ENCODE measurements around the gene ERMAP.
"Not testable (repeated sequence)": the region's sequence is repeated elsewhere in the genome, so short reads cannot be mapped to it uniquely, and the experiment has no call there.

Gene ERMAP

GRCh38 chr1:42814815-42815214 lies 2.1 kb upstream of the ERMAP start:
- not testable (repeated sequence) for H3K9ac ChIP-seq (ENCODE audit: low read depth, low read length); H3K27me3 ChIP-seq (ENCODE audit: control insufficient read depth, insufficient read depth, low read length); H3K36me3 ChIP-seq (ENCODE audit: insufficient read depth, low read length); H3K4me2 ChIP-seq (ENCODE audit: low read length); H3K4me3 ChIP-seq (ENCODE audit: low read length); H3K9me3 ChIP-seq (replicated peaks; ENCODE audit: low read length)
- peaks cover 16% of the 10 kb centered on the region for H3K4me1 ChIP-seq (ENCODE audit: control insufficient read depth, insufficient read depth, low read length)

- Histone ChIP-seq H3K4me1 (ENCODE audit: control insufficient read depth, insufficient read depth, low read length) (peaks cover 16% of the 10 kb centered on the region), H3K9me3 (replicated peaks; ENCODE audit: low read length) (no peaks in the 10 kb centered on the region), H3K4me3 (ENCODE audit: low read length) (peak overlapping the region; percentile 99), H3K9ac (ENCODE audit: low read depth, low read length) (peak overlapping the region; percentile 99), H3K36me3 (ENCODE audit: insufficient read depth, low read length) (no peaks in the 10 kb centered on the region), H3K27me3 (ENCODE audit: control insufficient read depth, insufficient read depth, low read length) (no peaks in the 10 kb centered on the region), H3K4me2 (ENCODE audit: low read length) (peak overlapping the region; percentile 94)
Observed at GRCh38 chr1:42815941-42816584, 859 bp upstream of the ERMAP start.

GRCh38 chr1:42817440-42817767 lies 482 bp downstream of the ERMAP start:
- peak overlapping the region; percentile 84 for H3K4me2 ChIP-seq (ENCODE audit: low read length)
- no peaks in the 10 kb centered on the region for H3K9me3 ChIP-seq (replicated peaks; ENCODE audit: low read length)
- H3K4me3 ChIP-seq (ENCODE audit: low read length) = peak overlapping the region; percentile 99
- peaks cover 16% of the 10 kb centered on the region for H3K4me1 ChIP-seq (ENCODE audit: control insufficient read depth, insufficient read depth, low read length)
- H3K27me3 ChIP-seq (ENCODE audit: control insufficient read depth, insufficient read depth, low read length) = no peaks in the 10 kb centered on the region
- no peaks in the 10 kb centered on the region for H3K36me3 ChIP-seq (ENCODE audit: insufficient read depth, low read length)
- peak overlapping the region; percentile 99 for H3K9ac ChIP-seq (ENCODE audit: low read depth, low read length)

GRCh38 chr1:42817976-42818375 lies 1.1 kb downstream of the ERMAP start:
- Histone ChIP-seq H3K36me3 (ENCODE audit: insufficient read depth, low read length) (no peaks in the 10 kb centered on the region), H3K27me3 (ENCODE audit: control insufficient read depth, insufficient read depth, low read length) (no peaks in the 10 kb centered on the region), H3K9me3 (replicated peaks; ENCODE audit: low read length) (no peaks in the 10 kb centered on the region), H3K9ac (ENCODE audit: low read depth, low read length) (peak overlapping the region; percentile 99), H3K4me3 (ENCODE audit: low read length) (peak overlapping the region; percentile 99), H3K4me1 (ENCODE audit: control insufficient read depth, insufficient read depth, low read length) (peaks cover 21% of the 10 kb centered on the region), H3K4me2 (ENCODE audit: low read length) (peak overlapping the region; percentile 84)

- Histone ChIP-seq H3K36me3 (ENCODE audit: insufficient read depth, low read length) (no peaks in the 10 kb centered on the region), H3K27me3 (ENCODE audit: control insufficient read depth, insufficient read depth, low read length) (no peaks in the 10 kb centered on the region), H3K4me1 (ENCODE audit: control insufficient read depth, insufficient read depth, low read length) (peaks cover 22% of the 10 kb centered on the region), H3K9ac (ENCODE audit: low read depth, low read length) (no peak overlapping the region), H3K4me3 (ENCODE audit: low read length) (no peak overlapping the region), H3K4me2 (ENCODE audit: low read length) (no peak overlapping the region), H3K9me3 (replicated peaks; ENCODE audit: low read length) (no peaks in the 10 kb centered on the region)
Observed at GRCh38 chr1:42820813-42821212, 3.9 kb downstream of the ERMAP start.

- no peak overlapping the region for H3K4me2 ChIP-seq (ENCODE audit: low read length)
- peaks cover 13% of the 10 kb centered on the region for H3K4me1 ChIP-seq (ENCODE audit: control insufficient read depth, insufficient read depth, low read length)
- no peaks in the 10 kb centered on the region for H3K27me3 ChIP-seq (ENCODE audit: control insufficient read depth, insufficient read depth, low read length)
- no peaks in the 10 kb centered on the region for H3K9me3 ChIP-seq (replicated peaks; ENCODE audit: low read length)
- no peak overlapping the region for H3K9ac ChIP-seq (ENCODE audit: low read depth, low read length)
- H3K36me3 ChIP-seq (ENCODE audit: insufficient read depth, low read length) = no peaks in the 10 kb centered on the region
- H3K4me3 ChIP-seq (ENCODE audit: low read length) = no peak overlapping the region
Observed at GRCh38 chr1:42821690-42822089, 4.8 kb downstream of the ERMAP start.

DNA sequence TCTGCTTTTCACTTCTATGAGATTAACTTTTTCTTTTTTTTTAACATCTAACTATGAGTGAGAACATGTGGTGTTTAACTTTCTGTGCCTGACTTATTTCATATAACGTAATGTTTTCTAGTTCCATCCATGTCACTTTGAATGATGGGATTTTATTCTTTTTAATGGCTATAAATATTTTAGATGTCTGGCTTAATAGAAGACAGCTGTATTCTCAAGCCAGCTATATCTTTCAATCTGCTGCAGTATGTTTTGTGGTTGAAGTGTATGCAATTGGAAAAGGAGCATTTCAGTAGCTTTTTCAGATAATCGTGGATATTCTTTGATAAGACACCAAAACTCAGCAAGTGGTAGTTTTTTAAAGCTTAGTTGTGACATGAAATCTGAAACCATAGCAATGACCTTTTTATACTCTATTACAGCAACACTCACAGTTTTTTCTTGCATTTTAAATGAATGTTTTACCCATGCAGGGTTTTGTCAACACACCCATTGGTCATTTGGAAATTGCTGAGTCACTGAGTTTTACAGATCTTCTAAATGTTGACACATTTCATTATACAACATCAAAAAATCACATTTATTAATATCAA lies 6.0 kb downstream of the ERMAP start:
- Histone ChIP-seq H3K36me3 (ENCODE audit: insufficient read depth, low read length) (no peaks in the 10 kb centered on the region), H3K4me2 (ENCODE audit: low read length) (peak overlapping the region; percentile 19), H3K9me3 (replicated peaks; ENCODE audit: low read length) (no peaks in the 10 kb centered on the region), H3K9ac (ENCODE audit: low read depth, low read length) (no peak overlapping the region), H3K27me3 (ENCODE audit: control insufficient read depth, insufficient read depth, low read length) (no peaks in the 10 kb centered on the region), H3K4me1 (ENCODE audit: control insufficient read depth, insufficient read depth, low read length) (peaks cover 10% of the 10 kb centered on the region), H3K4me3 (ENCODE audit: low read length) (no peak overlapping the region)

- Histone ChIP-seq H3K4me3 (ENCODE audit: low read length) (no peak overlapping the region), H3K36me3 (ENCODE audit: insufficient read depth, low read length) (peaks cover 6% of the 10 kb centered on the region), H3K27me3 (ENCODE audit: control insufficient read depth, insufficient read depth, low read length) (no peaks in the 10 kb centered on the region), H3K4me1 (ENCODE audit: control insufficient read depth, insufficient read depth, low read length) (peaks cover 7% of the 10 kb centered on the region), H3K9ac (ENCODE audit: low read depth, low read length) (no peak overlapping the region), H3K9me3 (replicated peaks; ENCODE audit: low read length) (no peaks in the 10 kb centered on the region), H3K4me2 (ENCODE audit: low read length) (no peak overlapping the region)
Observed at GRCh38 chr1:42824481-42825035, 7.6 kb downstream of the ERMAP start.

DNA sequence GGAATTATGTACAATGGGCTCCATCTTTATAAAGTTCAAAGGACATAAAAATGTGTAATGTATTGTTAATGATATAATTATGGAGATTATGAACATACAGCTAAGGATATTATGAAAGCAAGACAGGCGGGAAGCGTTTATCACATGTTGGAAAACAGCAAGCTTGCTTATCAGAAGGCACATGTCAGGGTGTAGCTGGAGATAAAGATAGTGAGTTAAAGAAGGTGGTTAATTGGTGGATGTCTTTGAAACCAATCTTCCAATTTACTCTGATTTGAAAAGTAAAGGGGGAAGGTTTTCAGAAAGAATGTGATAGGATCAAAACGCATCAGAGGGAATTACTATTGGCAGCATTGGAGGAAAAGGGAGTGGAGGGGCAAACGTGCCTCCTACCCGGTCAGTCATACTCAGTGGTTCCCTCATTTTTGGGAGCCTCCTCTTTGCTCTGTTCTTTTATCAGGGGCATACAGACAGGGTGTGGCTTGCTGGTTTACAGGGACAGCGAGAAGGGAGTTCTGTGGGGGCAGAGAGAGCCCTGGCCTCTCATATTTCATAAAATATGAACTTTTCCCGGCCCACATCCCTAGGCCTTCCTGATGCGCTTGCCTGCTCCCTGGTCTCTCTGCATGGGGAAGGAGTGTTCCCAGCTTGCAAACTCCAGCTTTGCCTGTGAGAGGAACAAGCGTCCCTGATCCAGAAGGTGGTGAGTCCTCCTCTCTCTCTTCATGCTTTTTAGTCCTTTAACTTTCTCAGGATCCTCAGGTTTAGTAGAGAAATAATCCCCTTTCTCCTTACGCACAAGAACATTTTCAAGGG lies 8.3 kb downstream of the ERMAP start:
- H3K4me1 ChIP-seq (ENCODE audit: control insufficient read depth, insufficient read depth, low read length) = peaks cover 7% of the 10 kb centered on the region
- H3K9me3 ChIP-seq (replicated peaks; ENCODE audit: low read length) = no peaks in the 10 kb centered on the region
- no peak overlapping the region for H3K4me2 ChIP-seq (ENCODE audit: low read length)
- H3K36me3 ChIP-seq (ENCODE audit: insufficient read depth, low read length) = peaks cover 13% of the 10 kb centered on the region
- no peak overlapping the region for H3K9ac ChIP-seq (ENCODE audit: low read depth, low read length)
- H3K27me3 ChIP-seq (ENCODE audit: control insufficient read depth, insufficient read depth, low read length) = no peaks in the 10 kb centered on the region
- no peak overlapping the region for H3K4me3 ChIP-seq (ENCODE audit: low read length)

DNA sequence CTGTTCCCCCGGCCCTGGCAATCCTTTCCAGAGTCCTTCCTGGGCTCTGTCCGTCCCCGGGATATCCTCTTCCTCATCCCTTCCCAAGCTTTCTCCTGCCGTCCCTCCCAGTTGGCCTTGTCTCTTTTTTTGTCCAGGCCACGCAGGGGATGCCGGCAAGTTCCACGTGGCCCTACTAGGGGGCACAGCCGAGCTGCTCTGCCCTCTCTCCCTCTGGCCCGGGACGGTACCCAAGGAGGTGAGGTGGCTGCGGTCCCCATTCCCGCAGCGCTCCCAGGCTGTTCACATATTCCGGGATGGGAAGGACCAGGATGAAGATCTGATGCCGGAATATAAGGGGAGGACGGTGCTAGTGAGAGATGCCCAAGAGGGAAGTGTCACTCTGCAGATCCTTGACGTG lies 13.7 kb downstream of the ERMAP start:
- Histone ChIP-seq H3K4me1 (ENCODE audit: control insufficient read depth, insufficient read depth, low read length) (no peaks in the 10 kb centered on the region), H3K9me3 (replicated peaks; ENCODE audit: low read length) (no peaks in the 10 kb centered on the region), H3K27me3 (ENCODE audit: control insufficient read depth, insufficient read depth, low read length) (no peaks in the 10 kb centered on the region), H3K4me2 (ENCODE audit: low read length) (no peak overlapping the region), H3K36me3 (ENCODE audit: insufficient read depth, low read length) (peaks cover 20% of the 10 kb centered on the region), H3K4me3 (ENCODE audit: low read length) (no peak overlapping the region), H3K9ac (ENCODE audit: low read depth, low read length) (no peak overlapping the region)

DNA sequence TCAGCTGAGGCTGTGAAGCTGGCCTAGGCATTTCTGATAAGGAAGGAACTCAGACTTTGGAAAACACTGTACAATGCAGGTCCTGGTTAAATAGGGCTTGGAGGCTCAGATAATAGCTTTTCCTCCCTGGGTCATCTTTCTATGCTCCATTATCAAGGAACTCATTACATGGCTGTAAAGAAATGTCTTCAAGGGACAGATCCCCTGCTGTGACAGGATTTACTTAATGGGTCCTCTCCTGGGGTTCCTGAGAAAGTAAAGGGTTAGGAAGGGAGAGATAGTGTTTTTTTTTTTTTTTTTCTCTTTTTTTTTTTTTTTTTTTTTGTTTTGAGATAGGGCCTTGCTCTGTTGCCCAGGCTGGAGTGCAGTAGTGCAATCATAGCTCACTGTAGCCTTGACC lies 14.4 kb downstream of the ERMAP start:
- H3K4me1 ChIP-seq (ENCODE audit: control insufficient read depth, insufficient read depth, low read length) = no peaks in the 10 kb centered on the region
- no peak overlapping the region for H3K9ac ChIP-seq (ENCODE audit: low read depth, low read length)
- no peak overlapping the region for H3K4me2 ChIP-seq (ENCODE audit: low read length)
- H3K27me3 ChIP-seq (ENCODE audit: control insufficient read depth, insufficient read depth, low read length) = no peaks in the 10 kb centered on the region
- no peak overlapping the region for H3K4me3 ChIP-seq (ENCODE audit: low read length)
- H3K36me3 ChIP-seq (ENCODE audit: insufficient read depth, low read length) = peaks cover 22% of the 10 kb centered on the region
- H3K9me3 ChIP-seq (replicated peaks; ENCODE audit: low read length) = no peaks in the 10 kb centered on the region

Measured in skeletal muscle satellite cell (primary cell).